Epithelial cell of proximal tubule (primary cell): ENCODE results near the gene MRPS33. TPM values are rescaled to one million over a fixed set of nuclear protein-coding genes. Genes with fewer than 3 reads are reported as not detected.
A peak's percentile ranks its signal among the peaks of the same experiment; 100 is the strongest.

Source experiments
- DNase-seq: peaks from one replicate; pipeline ENCODE4 v3.0.0-alpha.2; 2011; ENCODE audit warnings: low read depth
- H3K4me3 ChIP-seq: 2 replicates; pipeline ENCODE4 v1.5.1; 2011; ENCODE audit warnings: low read depth, mild to moderate bottlenecking, low read length
- CTCF ChIP-seq: conservative IDR thresholded peaks from 2 replicates; pipeline ENCODE4 v1.5.1; 2012; ENCODE audit warnings: low read depth, mild to moderate bottlenecking, low read length
- total RNA-seq: library from RNA; depleted of rRNA; stranded (reverse); fragments of >200 nt; gene quantifications from 2 replicates; pipeline ENCODE4 v1.2.3, GENCODE V29; 2015

The MRPS33 gene
- total RNA-seq, 1 donor from 2014 or later, result 52.9 TPM

DNA sequence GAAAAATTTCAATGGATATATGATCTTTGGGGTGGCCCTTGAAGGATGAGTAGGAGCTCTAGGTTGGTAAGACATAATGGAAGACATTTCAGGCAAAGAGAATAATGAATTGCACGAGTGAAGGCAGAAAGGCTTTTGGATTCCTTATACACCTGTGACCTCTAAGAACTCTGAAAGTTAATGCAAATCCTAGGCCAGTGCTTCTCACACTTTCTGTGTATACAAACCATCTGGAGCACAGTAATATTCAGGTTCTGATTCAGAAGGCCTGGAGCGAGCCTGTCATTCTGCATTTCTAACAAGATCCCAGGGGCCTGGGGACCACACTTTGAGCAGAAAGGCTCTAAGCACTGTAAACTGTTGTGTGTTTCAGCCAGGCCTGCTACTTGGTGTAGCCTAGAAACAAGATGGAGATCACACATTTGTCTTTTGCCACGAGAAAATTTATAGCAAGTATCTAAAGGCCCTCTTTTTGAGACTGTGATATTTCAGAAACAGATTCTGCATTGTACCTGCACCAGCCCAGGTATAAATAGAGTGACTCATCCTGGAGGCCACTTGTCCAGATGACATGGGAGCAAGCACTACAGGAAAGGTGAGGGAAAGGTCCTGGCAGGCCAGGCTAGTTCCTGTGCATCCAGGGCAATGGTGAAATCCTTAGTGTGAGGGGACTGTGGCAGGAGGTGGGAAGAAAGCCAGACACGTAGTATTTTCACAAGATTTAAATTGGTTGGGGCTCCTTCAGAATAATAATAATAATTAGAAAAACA, 24.4 kb downstream of the MRPS33 start:
- TF ChIP-seq CTCF, result no peak
- H3K4me3 ChIP-seq, result no peak overlapping the region
- no peak for DNase-seq

- no peak for DNase-seq
- no peak for TF ChIP-seq CTCF
- no peak overlapping the region for H3K4me3 ChIP-seq
Measured at GRCh38 chr7:140989068-140989467, 25.7 kb downstream of the MRPS33 start.

- TF ChIP-seq CTCF, result peak; percentile 31
- no peak for DNase-seq
- no peak overlapping the region for H3K4me3 ChIP-seq
Measured at GRCh38 chr7:140983802-140984201, 30.9 kb downstream of the MRPS33 start.

GRCh38 chr7:140982508-140982907, 32.2 kb downstream of the MRPS33 start:
- no peak for DNase-seq
- TF ChIP-seq CTCF, result no peak

GRCh38 chr7:140981951-140982350, 32.8 kb downstream of the MRPS33 start:
- H3K4me3 ChIP-seq, result no peak overlapping the region
- no peak for DNase-seq
- no peak for TF ChIP-seq CTCF

More at GRCh38 chr7:140982508-140982907, 32.2 kb downstream of the MRPS33 start:
- H3K4me3 ChIP-seq, result no peak overlapping the region

- no peak for TF ChIP-seq CTCF
- DNase-seq, result no peak
- H3K4me3 ChIP-seq, result no peak overlapping the region
Measured at GRCh38 chr7:140977741-140978140, 37.0 kb downstream of the MRPS33 start.
